Stimulated activated CD8-positive, alpha-beta memory T cell treated with anti-CD3 and anti-CD28 coated beads, Interleukin-15, amount 100 ng/mL, for 4 hours (primary cell): Measurements from ENCODE around the gene RTL3.

Experiments used
- DNase-seq, 2 donors: peaks; one replicate each; pipeline ENCODE4 v3.0.0-alpha.2; 2020; ENCODE audit warnings: low read depth in 2 of 2

Gene RTL3

GRCh38 chrX:78618987-78619386, 40.1 kb downstream of the RTL3 start:
- no peak for DNase-seq

- no peak for DNase-seq
Measured at GRCh38 chrX:78614264-78614663, 44.9 kb downstream of the RTL3 start.
